ENCODE measurements around the gene SUFU. TPM values are rescaled to one million over a fixed set of nuclear protein-coding genes. Genes with fewer than 3 reads are reported as not detected.
A peak's percentile ranks its signal among the peaks of the same experiment; 100 is the strongest.

SUFU gene
- total RNA-seq, 1 experiment from 2014 or later: 2.7 TPM

DNA sequence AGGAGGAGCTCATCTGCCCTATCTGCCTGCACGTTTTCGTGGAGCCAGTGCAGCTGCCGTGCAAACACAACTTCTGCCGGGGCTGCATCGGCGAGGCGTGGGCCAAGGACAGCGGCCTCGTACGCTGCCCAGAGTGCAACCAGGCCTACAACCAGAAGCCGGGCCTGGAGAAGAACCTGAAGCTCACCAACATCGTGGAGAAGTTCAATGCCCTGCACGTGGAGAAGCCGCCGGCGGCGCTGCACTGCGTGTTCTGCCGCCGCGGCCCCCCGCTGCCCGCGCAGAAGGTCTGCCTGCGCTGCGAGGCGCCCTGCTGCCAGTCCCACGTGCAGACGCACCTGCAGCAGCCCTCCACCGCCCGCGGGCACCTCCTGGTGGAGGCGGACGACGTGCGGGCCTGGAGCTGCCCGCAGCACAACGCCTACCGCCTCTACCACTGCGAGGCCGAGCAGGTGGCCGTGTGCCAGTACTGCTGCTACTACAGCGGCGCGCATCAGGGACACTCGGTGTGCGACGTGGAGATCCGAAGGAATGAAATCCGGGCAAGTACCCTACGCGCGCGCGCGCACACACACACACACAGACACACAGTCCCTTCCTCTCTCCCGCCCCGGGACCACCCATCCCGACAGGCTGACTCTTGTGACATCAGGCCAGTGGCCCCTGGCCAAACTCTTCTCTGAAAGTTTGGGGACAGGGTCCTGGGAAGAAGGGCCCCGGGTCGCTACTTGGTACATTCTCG is 141.0 kb downstream of the SUFU start:
- Histone ChIP-seq H3K4me3 (ENCODE audit: low read length) (peak overlapping the region; percentile 90), H3K4me1 (ENCODE audit: insufficient read depth, low read length) (peaks cover 7% of the 10 kb centered on the region), H3K9me2 (replicated peaks; ENCODE audit: low read length) (no peaks in the 10 kb centered on the region), H3F3A (ENCODE audit: low read length, unreplicated experiment) (no peaks in the 10 kb centered on the region), H2AFZ (ENCODE audit: low read length) (peak overlapping the region; percentile 67), H3K27ac (ENCODE audit: low read length) (peak overlapping the region; percentile 96), H3K27me3 (ENCODE audit: low read length) (no peaks in the 10 kb centered on the region), H4K20me1 (ENCODE audit: low read length) (peaks cover 24% of the 10 kb centered on the region; the same call in 1 of the 2 replicates), H3K9me3 (ENCODE audit: low read length) (no peaks in the 10 kb centered on the region), H3K9ac (ENCODE audit: low read length) (peak overlapping the region; percentile 93), H3K79me2 (ENCODE audit: low read length) (peaks cover 59% of the 10 kb centered on the region), H3K36me3 (ENCODE audit: low read depth, low read length) (no peaks in the 10 kb centered on the region; the same call in 1 of the 2 replicates), H3K4me2 (ENCODE audit: low read length) (peak overlapping the region; percentile 95)
- CTCF ChIA-PET: interaction anchor here (0.6 kb wide), 1 partner anchor 70 kb away, joined by 3 read pairs; no protein-coding TSS in a partner anchor
- peak; percentile 1; the same call in 1 of the 2 replicates for ATAC-seq
- BruUV-seq (replicated peaks): no TSS peak
- intact Hi-C loops (cut with micrococcal nuclease): loop anchor here (10.0 kb wide), 1 partner anchor 50 kb away; no protein-coding TSS in a partner anchor
- TF ChIP-seq, protein P1, sequence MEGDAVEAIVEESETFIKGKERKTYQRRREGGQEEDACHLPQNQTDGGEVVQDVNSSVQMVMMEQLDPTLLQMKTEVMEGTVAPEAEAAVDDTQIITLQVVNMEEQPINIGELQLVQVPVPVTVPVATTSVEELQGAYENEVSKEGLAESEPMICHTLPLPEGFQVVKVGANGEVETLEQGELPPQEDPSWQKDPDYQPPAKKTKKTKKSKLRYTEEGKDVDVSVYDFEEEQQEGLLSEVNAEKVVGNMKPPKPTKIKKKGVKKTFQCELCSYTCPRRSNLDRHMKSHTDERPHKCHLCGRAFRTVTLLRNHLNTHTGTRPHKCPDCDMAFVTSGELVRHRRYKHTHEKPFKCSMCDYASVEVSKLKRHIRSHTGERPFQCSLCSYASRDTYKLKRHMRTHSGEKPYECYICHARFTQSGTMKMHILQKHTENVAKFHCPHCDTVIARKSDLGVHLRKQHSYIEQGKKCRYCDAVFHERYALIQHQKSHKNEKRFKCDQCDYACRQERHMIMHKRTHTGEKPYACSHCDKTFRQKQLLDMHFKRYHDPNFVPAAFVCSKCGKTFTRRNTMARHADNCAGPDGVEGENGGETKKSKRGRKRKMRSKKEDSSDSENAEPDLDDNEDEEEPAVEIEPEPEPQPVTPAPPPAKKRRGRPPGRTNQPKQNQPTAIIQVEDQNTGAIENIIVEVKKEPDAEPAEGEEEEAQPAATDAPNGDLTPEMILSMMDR (conservative IDR thresholded peaks at IDR 0.05; ENCODE audit: low read depth, low read length): peak; percentile 61
- no peak for TF ChIP-seq EZH2 (IDR thresholded peaks at IDR 0.05; ENCODE audit: low read length, unreplicated experiment)
- POLR2A ChIA-PET (ENCODE audit: unreplicated experiment): no interaction called here
- peak; percentile 77 for DNase-seq

GRCh38 chr10:102645388-102645740 is 141.6 kb downstream of the SUFU start:
- Histone ChIP-seq H3K4me1 (ENCODE audit: insufficient read depth, low read length) (peaks cover 7% of the 10 kb centered on the region), H3K9me3 (ENCODE audit: low read length) (no peaks in the 10 kb centered on the region), H3F3A (ENCODE audit: low read length, unreplicated experiment) (no peaks in the 10 kb centered on the region), H3K27me3 (ENCODE audit: low read length) (no peaks in the 10 kb centered on the region), H2AFZ (ENCODE audit: low read length) (peak overlapping the region; percentile 67), H3K27ac (ENCODE audit: low read length) (peak overlapping the region; percentile 96), H4K20me1 (ENCODE audit: low read length) (peaks cover 24% of the 10 kb centered on the region; the same call in 1 of the 2 replicates), H3K9me2 (replicated peaks; ENCODE audit: low read length) (no peaks in the 10 kb centered on the region), H3K4me3 (ENCODE audit: low read length) (peak overlapping the region; percentile 90), H3K4me2 (ENCODE audit: low read length) (peak overlapping the region; percentile 95), H3K36me3 (ENCODE audit: low read depth, low read length) (no peaks in the 10 kb centered on the region; the same call in 1 of the 2 replicates), H3K9ac (ENCODE audit: low read length) (peak overlapping the region; percentile 93), H3K79me2 (ENCODE audit: low read length) (peaks cover 65% of the 10 kb centered on the region)
- intact Hi-C loops (cut with micrococcal nuclease): loop anchor here (10.0 kb wide), 1 partner anchor 51 kb away; no protein-coding TSS in a partner anchor
- DNase-seq (peak; percentile 55), ATAC-seq (peak; percentile 0; the same call in 1 of the 2 replicates)
- BruUV-seq (replicated peaks): no TSS peak
- TF ChIP-seq EZH2 (IDR thresholded peaks at IDR 0.05; ENCODE audit: low read length, unreplicated experiment) (no peak), EZH2phosphoT487 (IDR thresholded peaks at IDR 0.05; ENCODE audit: borderline replicate concordance, low read length) (no peak)
- TF ChIP-seq, protein P1 (conservative IDR thresholded peaks at IDR 0.05; ENCODE audit: low read depth, low read length): no peak
- POLR2A ChIA-PET (ENCODE audit: unreplicated experiment): interaction anchor here (0.6 kb wide), 1 partner anchor 622 kb away, joined by 3 read pairs; no protein-coding TSS in a partner anchor
- CTCF ChIA-PET: interaction anchor here (1.6 kb wide), 1 partner anchor 24 kb away, joined by 6 read pairs; no protein-coding TSS in a partner anchor
